Measurements from ENCODE around the gene PHF8.

- TF ChIP-seq POLR2AphosphoS5 (IDR thresholded peaks at IDR 0.05; ENCODE audit: low read depth, low read length) (no peak), SIN3A (IDR thresholded peaks at IDR 0.05; ENCODE audit: borderline replicate concordance, insufficient read depth, low read length) (no peak), TAF1 (IDR thresholded peaks at IDR 0.05; ENCODE audit: borderline replicate concordance, insufficient read depth, low read length) (no peak), REST (IDR thresholded peaks at IDR 0.05; ENCODE audit: insufficient read depth in 1 of 2, low read depth in 2 of 2, low read length in 2 of 2) (no peak)
These were observed 36.6 kb downstream of the PHF8 start for GRCh38 chrX:54007682-54008081.
